ENCODE measurements around the gene LRP3.
"Not testable (repeated sequence)": the region's sequence is repeated elsewhere in the genome, so short reads cannot be mapped to it uniquely, and the experiment has no call there.

The LRP3 gene

GRCh38 chr19:33215438-33216197 lies 21.5 kb downstream of the LRP3 start:
- DNase-seq (ENCODE audit: low read depth in 2 of 2, low spot score in 1 of 2): no peak

GRCh38 chr19:33216198-33216830 lies 22.2 kb downstream of the LRP3 start:
- DNase-seq (ENCODE audit: low read depth in 2 of 2, low spot score in 1 of 2): no peak

- DNase-seq (ENCODE audit: low read depth in 2 of 2, low spot score in 1 of 2): no peak
Measured at GRCh38 chr19:33217881-33218280, 23.8 kb downstream of the LRP3 start.

- no peak for DNase-seq (ENCODE audit: low read depth in 2 of 2, low spot score in 1 of 2)
Measured at GRCh38 chr19:33219261-33219815, 25.2 kb downstream of the LRP3 start.

GRCh38 chr19:33220115-33220514 lies 26.0 kb downstream of the LRP3 start:
- no peak for DNase-seq (ENCODE audit: low read depth in 2 of 2, low spot score in 1 of 2)

GRCh38 chr19:33220735-33221134 lies 26.6 kb downstream of the LRP3 start:
- DNase-seq (ENCODE audit: low read depth in 2 of 2, low spot score in 1 of 2): no peak

GRCh38 chr19:33221638-33222037 lies 27.5 kb downstream of the LRP3 start:
- DNase-seq (ENCODE audit: low read depth in 2 of 2, low spot score in 1 of 2): no peak

- not testable (repeated sequence) for DNase-seq (ENCODE audit: low read depth in 2 of 2, low spot score in 1 of 2)
Measured at GRCh38 chr19:33222255-33222654, 28.1 kb downstream of the LRP3 start.

GRCh38 chr19:33224694-33225457 lies 30.7 kb downstream of the LRP3 start:
- no peak for DNase-seq (ENCODE audit: low read depth in 2 of 2, low spot score in 1 of 2)

- no peak for DNase-seq (ENCODE audit: low read depth in 2 of 2, low spot score in 1 of 2)
Measured at GRCh38 chr19:33225458-33225926, 31.4 kb downstream of the LRP3 start, which contains the start of gene SLC7A10. Gene SLC7A10, minus strand, starts transcription at chr19:33225850. Its CDS starts 147 bp downstream, at chr19:33225703.

- no peak for DNase-seq (ENCODE audit: low read depth in 2 of 2, low spot score in 1 of 2)
Measured at GRCh38 chr19:33226550-33227241, 32.6 kb downstream of the LRP3 start.

GRCh38 chr19:33227242-33227650 lies 33.1 kb downstream of the LRP3 start:
- DNase-seq (ENCODE audit: low read depth in 2 of 2, low spot score in 1 of 2): no peak

GRCh38 chr19:33227870-33228599 lies 33.9 kb downstream of the LRP3 start:
- no peak for DNase-seq (ENCODE audit: low read depth in 2 of 2, low spot score in 1 of 2)

GRCh38 chr19:33229962-33230361 lies 35.8 kb downstream of the LRP3 start:
- DNase-seq (ENCODE audit: low read depth in 2 of 2, low spot score in 1 of 2): no peak

- no peak for DNase-seq (ENCODE audit: low read depth in 2 of 2, low spot score in 1 of 2)
Measured at GRCh38 chr19:33231511-33231910, 37.4 kb downstream of the LRP3 start.

GRCh38 chr19:33232656-33233055 lies 38.5 kb downstream of the LRP3 start:
- no peak for DNase-seq (ENCODE audit: low read depth in 2 of 2, low spot score in 1 of 2)

GRCh38 chr19:33233056-33233873 lies 39.1 kb downstream of the LRP3 start:
- no peak for DNase-seq (ENCODE audit: low read depth in 2 of 2, low spot score in 1 of 2)

GRCh38 chr19:33234092-33234491 lies 40.0 kb downstream of the LRP3 start:
- DNase-seq (ENCODE audit: low read depth in 2 of 2, low spot score in 1 of 2): no peak

GRCh38 chr19:33234736-33235135 lies 40.6 kb downstream of the LRP3 start:
- DNase-seq (ENCODE audit: low read depth in 2 of 2, low spot score in 1 of 2): no peak

Measured in stimulated activated CD8-positive, alpha-beta memory T cell treated with anti-CD3 and anti-CD28 coated beads, Interleukin-4, amount 100 ng/mL, for 1 hour (primary cell).